ENCODE data around the gene ZNF563. TPM values are rescaled to one million over a fixed set of nuclear protein-coding genes. Genes with fewer than 3 reads are reported as not detected.

ZNF563 gene
- total RNA-seq, 1 experiment from 2014 or later: 1.9 TPM

DNA sequence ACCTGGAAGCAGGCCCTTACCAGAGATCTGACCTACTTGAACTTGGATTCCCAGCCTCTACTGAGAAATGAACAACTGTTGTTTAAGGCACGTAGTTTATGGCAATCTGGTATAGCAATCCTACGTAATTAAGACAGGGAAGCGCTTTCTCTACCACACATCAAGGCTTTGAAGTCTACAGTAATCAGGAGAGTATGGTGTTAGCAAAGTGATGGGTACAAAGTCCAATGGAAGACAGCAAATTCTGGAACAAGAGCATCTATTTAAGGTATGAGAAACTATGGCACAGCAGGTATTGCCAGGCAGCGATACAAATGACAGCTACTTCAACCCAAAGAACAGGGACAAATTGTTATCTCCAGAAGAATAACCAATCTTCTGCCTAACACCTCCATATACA lies 3.1 kb downstream of the ZNF563 start:
- DNase-seq: no peak
- H3K79me1 ChIP-seq (ENCODE audit: insufficient read depth, low read depth, low read length, poor library complexity, severe bottlenecking): no peaks in the 10 kb centered on the region
- H4K91ac ChIP-seq (ENCODE audit: insufficient read length, low read depth, low read length): no peak overlapping the region
- no peak overlapping the region for H2BK20ac ChIP-seq (ENCODE audit: low read depth, low read length, poor library complexity, severe bottlenecking)
- H3K27me3 ChIP-seq (ENCODE audit: insufficient read depth, low read length): no peaks in the 10 kb centered on the region
- H3K56ac ChIP-seq (ENCODE audit: insufficient read length, low read depth, low read length): no peak overlapping the region
- H3K18ac ChIP-seq (ENCODE audit: insufficient read length, low read depth, low read length): no peak overlapping the region
- no peaks in the 10 kb centered on the region for H4K20me1 ChIP-seq (ENCODE audit: control insufficient read depth, insufficient read depth, insufficient read length)
- Mint-ChIP-seq H3K4me3 (no peak overlapping the region), H3K27ac (no peak overlapping the region), H3K27me3 (ENCODE audit: low read depth) (peaks cover 17% of the 10 kb centered on the region), H3K4me1 (peaks cover 18 to 19% of the 10 kb centered on the region in 2 experiments), H3K9me3 (peaks cover 18 to 30% of the 10 kb centered on the region in 2 experiments; a peak in 4 of 5 replicates), H3K36me3 (ENCODE audit: insufficient read depth in 1 of 3, low read depth in 3 of 3) (peaks cover 0 to 9% (median 5%) of the 10 kb centered on the region in 3 experiments; a peak in 3 of 7 replicates)
- no peak overlapping the region for H3T11ph ChIP-seq (ENCODE audit: low read length)
- no peak overlapping the region for H3K23ac ChIP-seq (ENCODE audit: insufficient read length, low read depth, low read length)
- H3K4ac ChIP-seq (ENCODE audit: low read depth, low read length): no peak overlapping the region
- H3K4me2 ChIP-seq (ENCODE audit: insufficient read depth, insufficient read length, low read length): no peak overlapping the region
- no peaks in the 10 kb centered on the region; the same call in 1 of the 2 replicates for H3K4me1 ChIP-seq (ENCODE audit: insufficient read depth, low read length)
- H4K5ac ChIP-seq (ENCODE audit: insufficient read length, low read depth, low read length): no peak overlapping the region
- no peak overlapping the region for H2BK120ac ChIP-seq (ENCODE audit: low read depth, low read length, poor library complexity, severe bottlenecking)
- H3K9me3 ChIP-seq (ENCODE audit: control insufficient read depth, low read depth, low read length): no peaks in the 10 kb centered on the region
- H3K27ac ChIP-seq (ENCODE audit: insufficient read length, low read depth, low read length): no peak overlapping the region
- peaks cover 5% of the 10 kb centered on the region for H3K23me2 ChIP-seq (ENCODE audit: insufficient read length, low read depth, low read length, poor library complexity, severe bottlenecking)
- H3K14ac ChIP-seq (ENCODE audit: insufficient read depth, low read length): no peak overlapping the region
- no peak overlapping the region for H2BK5ac ChIP-seq (ENCODE audit: insufficient read length, low read length)
- TF ChIP-seq, protein P1, sequence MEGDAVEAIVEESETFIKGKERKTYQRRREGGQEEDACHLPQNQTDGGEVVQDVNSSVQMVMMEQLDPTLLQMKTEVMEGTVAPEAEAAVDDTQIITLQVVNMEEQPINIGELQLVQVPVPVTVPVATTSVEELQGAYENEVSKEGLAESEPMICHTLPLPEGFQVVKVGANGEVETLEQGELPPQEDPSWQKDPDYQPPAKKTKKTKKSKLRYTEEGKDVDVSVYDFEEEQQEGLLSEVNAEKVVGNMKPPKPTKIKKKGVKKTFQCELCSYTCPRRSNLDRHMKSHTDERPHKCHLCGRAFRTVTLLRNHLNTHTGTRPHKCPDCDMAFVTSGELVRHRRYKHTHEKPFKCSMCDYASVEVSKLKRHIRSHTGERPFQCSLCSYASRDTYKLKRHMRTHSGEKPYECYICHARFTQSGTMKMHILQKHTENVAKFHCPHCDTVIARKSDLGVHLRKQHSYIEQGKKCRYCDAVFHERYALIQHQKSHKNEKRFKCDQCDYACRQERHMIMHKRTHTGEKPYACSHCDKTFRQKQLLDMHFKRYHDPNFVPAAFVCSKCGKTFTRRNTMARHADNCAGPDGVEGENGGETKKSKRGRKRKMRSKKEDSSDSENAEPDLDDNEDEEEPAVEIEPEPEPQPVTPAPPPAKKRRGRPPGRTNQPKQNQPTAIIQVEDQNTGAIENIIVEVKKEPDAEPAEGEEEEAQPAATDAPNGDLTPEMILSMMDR (conservative IDR thresholded peaks at IDR 0.05): no peak
- H2AK5ac ChIP-seq (ENCODE audit: insufficient read length, low read length): no peak overlapping the region
- no peak overlapping the region for H2BK12ac ChIP-seq (ENCODE audit: insufficient read length, low read depth, low read length)
- no peak overlapping the region for H2BK15ac ChIP-seq (ENCODE audit: low read depth, low read length)
- no peak overlapping the region for H4K8ac ChIP-seq (replicated peaks; ENCODE audit: insufficient read length, low read depth, low read length)
- H3K9ac ChIP-seq (ENCODE audit: extremely low read depth, insufficient read length, low read length): no peak overlapping the region
- no peaks in the 10 kb centered on the region for H3K79me2 ChIP-seq (ENCODE audit: insufficient read depth, low read length)
- no peak overlapping the region for H2AFZ ChIP-seq (ENCODE audit: low read length)
- no CpG with 5 or more reads among the region's 4 CpGs for WGBS (ENCODE audit: extremely low coverage, insufficient read length, low lambda C conversion rate)
